ENCODE results near the gene PIWIL4.

DNA sequence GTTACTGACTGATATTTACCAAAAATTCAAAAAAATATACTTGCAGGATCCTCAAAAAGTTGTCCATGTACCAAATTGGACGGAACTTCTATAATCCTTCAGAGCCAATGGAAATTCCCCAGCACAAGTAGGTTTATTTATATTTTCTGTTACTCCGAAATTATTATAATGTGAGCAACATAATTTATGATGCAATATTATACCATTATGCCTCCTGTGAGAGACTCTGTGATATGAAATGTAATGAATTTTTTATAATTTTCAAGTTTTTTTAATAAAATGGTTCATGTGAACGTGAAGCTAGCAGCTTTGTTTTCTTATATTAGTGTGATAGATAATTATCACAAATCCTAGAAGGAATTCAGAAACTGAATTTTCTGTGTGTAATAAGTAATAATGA lies 18.2 kb downstream of the PIWIL4 start:
- TF ChIP-seq, protein P1, sequence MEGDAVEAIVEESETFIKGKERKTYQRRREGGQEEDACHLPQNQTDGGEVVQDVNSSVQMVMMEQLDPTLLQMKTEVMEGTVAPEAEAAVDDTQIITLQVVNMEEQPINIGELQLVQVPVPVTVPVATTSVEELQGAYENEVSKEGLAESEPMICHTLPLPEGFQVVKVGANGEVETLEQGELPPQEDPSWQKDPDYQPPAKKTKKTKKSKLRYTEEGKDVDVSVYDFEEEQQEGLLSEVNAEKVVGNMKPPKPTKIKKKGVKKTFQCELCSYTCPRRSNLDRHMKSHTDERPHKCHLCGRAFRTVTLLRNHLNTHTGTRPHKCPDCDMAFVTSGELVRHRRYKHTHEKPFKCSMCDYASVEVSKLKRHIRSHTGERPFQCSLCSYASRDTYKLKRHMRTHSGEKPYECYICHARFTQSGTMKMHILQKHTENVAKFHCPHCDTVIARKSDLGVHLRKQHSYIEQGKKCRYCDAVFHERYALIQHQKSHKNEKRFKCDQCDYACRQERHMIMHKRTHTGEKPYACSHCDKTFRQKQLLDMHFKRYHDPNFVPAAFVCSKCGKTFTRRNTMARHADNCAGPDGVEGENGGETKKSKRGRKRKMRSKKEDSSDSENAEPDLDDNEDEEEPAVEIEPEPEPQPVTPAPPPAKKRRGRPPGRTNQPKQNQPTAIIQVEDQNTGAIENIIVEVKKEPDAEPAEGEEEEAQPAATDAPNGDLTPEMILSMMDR (IDR thresholded peaks at IDR 0.05 in 8 of 11, conservative IDR thresholded peaks at IDR 0.05 in 3 of 11) = no peak
- TF ChIP-seq POLR2A (IDR thresholded peaks at IDR 0.05) = no peak

Measured in spleen (tissue), 7 donors.